Chondrocyte (in vitro differentiated cells): ENCODE data around the gene NTRK2. TPM values are rescaled to one million over a fixed set of nuclear protein-coding genes. Genes with fewer than 3 reads are reported as not detected.
A peak's percentile ranks its signal among the peaks of the same experiment; 100 is the strongest.

Source experiments
- DNase-seq: peaks from one replicate; pipeline ENCODE4 v3.0.0; 2021; ENCODE audit warnings: mixed read lengths, low spot score
- H3K27ac Mint-ChIP-seq: one replicate; pipeline ENCODE4 v1.8.0; 2021; ENCODE audit warnings: mild to moderate bottlenecking, moderate library complexity, mixed read lengths; ENCODE audit not compliant: unreplicated experiment
- H3K27me3 Mint-ChIP-seq: 2 replicates; pipeline ENCODE4 v1.8.0; 2021; ENCODE audit warnings: low read depth, mixed read lengths
- H3K36me3 Mint-ChIP-seq: 2 replicates; pipeline ENCODE4 v1.8.0; 2021; ENCODE audit warnings: low read depth, mixed read lengths
- H3K4me1 Mint-ChIP-seq: 2 replicates; pipeline ENCODE4 v1.8.0; 2021; ENCODE audit warnings: low read depth, mild to moderate bottlenecking, mixed read lengths
- H3K4me3 Mint-ChIP-seq: one replicate; pipeline ENCODE4 v1.8.0; 2021; ENCODE audit warnings: mild to moderate bottlenecking, moderate library complexity, mixed read lengths; ENCODE audit not compliant: unreplicated experiment
- H3K9me3 Mint-ChIP-seq: 2 replicates; pipeline ENCODE4 v1.8.0; 2021; ENCODE audit warnings: low read depth, mixed read lengths
- CTCF ChIP-seq: fragments of 200-600 bp; sonication (generic); IDR thresholded peaks from 2 replicates; pipeline ENCODE4 v1.5.0; 2021; ENCODE audit warnings: antibody characterized with exemption, mild to moderate bottlenecking, moderate library complexity
- total RNA-seq: library from RNA; stranded (reverse); gene quantifications from 3 replicates; pipeline ENCODE4 v1.2.1, GENCODE V29; 2021

The NTRK2 gene
- total RNA-seq, 1 donor from 2014 or later, result 40.0 TPM

GRCh38 chr9:84711398-84711777, 41.9 kb downstream of the NTRK2 start:
- Mint-ChIP-seq H3K9me3 (no peaks in the 10 kb centered on the region), H3K27me3 (no peaks in the 10 kb centered on the region), H3K4me1 (peaks cover 41% of the 10 kb centered on the region), H3K36me3 (peaks cover 4% of the 10 kb centered on the region), H3K4me3 (no peak overlapping the region), H3K27ac (no peak overlapping the region)
- TF ChIP-seq CTCF, result no peak
- no peak for DNase-seq

- Mint-ChIP-seq H3K36me3 (peaks cover 7% of the 10 kb centered on the region), H3K4me3 (no peak overlapping the region), H3K27me3 (no peaks in the 10 kb centered on the region), H3K27ac (peak overlapping the region; percentile 75), H3K9me3 (no peaks in the 10 kb centered on the region), H3K4me1 (peaks cover 41% of the 10 kb centered on the region)
- TF ChIP-seq CTCF, result no peak
- no peak for DNase-seq
Measured at GRCh38 chr9:84711936-84712335, 42.4 kb downstream of the NTRK2 start.

GRCh38 chr9:84716217-84716616, 46.7 kb downstream of the NTRK2 start:
- peaks cover 14% of the 10 kb centered on the region for H3K4me1 Mint-ChIP-seq
- DNase-seq, result no peak
- no peaks in the 10 kb centered on the region for H3K27me3 Mint-ChIP-seq
- peaks cover 8% of the 10 kb centered on the region for H3K36me3 Mint-ChIP-seq
- no peaks in the 10 kb centered on the region for H3K9me3 Mint-ChIP-seq
- no peak for TF ChIP-seq CTCF
- H3K4me3 Mint-ChIP-seq, result no peak overlapping the region
- H3K27ac Mint-ChIP-seq, result no peak overlapping the region

GRCh38 chr9:84718476-84718875, 48.9 kb downstream of the NTRK2 start:
- H3K4me1 Mint-ChIP-seq, result no peaks in the 10 kb centered on the region
- peaks cover 2% of the 10 kb centered on the region for H3K27me3 Mint-ChIP-seq
- no peak for DNase-seq
- H3K36me3 Mint-ChIP-seq, result peaks cover 13% of the 10 kb centered on the region
- no peak overlapping the region for H3K4me3 Mint-ChIP-seq
- no peak for TF ChIP-seq CTCF
- no peaks in the 10 kb centered on the region for H3K9me3 Mint-ChIP-seq
- no peak overlapping the region for H3K27ac Mint-ChIP-seq

- DNase-seq, result no peak
- Mint-ChIP-seq H3K4me1 (no peaks in the 10 kb centered on the region), H3K27ac (no peak overlapping the region), H3K36me3 (peaks cover 10% of the 10 kb centered on the region), H3K9me3 (no peaks in the 10 kb centered on the region), H3K27me3 (peaks cover 2% of the 10 kb centered on the region), H3K4me3 (no peak overlapping the region)
- TF ChIP-seq CTCF, result no peak
Measured at GRCh38 chr9:84722388-84722989, 53.0 kb downstream of the NTRK2 start.
